ENCODE measurements around the gene ECI1.

GRCh38 chr16:2260250-2260649 is 8.9 kb upstream of the ECI1 start:
- TF ChIP-seq POLR2AphosphoS5 (IDR thresholded peaks at IDR 0.05; ENCODE audit: low read depth, low read length) (no peak), ZSCAN5A (CRISPR knock-in tag; IDR thresholded peaks at IDR 0.05; ENCODE audit: borderline replicate concordance) (no peak), CTCF (CRISPR knock-in tag; IDR thresholded peaks at IDR 0.05) (no peak), ZNF407 (CRISPR knock-in tag; IDR thresholded peaks at IDR 0.05; ENCODE audit: not compliant biosample characterization) (no peak), SP2 (CRISPR knock-in tag; IDR thresholded peaks at IDR 0.05) (no peak), FOXP1 (IDR thresholded peaks at IDR 0.05) (no peak), FOXP1 (CRISPR knock-in tag; IDR thresholded peaks at IDR 0.05) (no peak), JUND (CRISPR knock-in tag; IDR thresholded peaks at IDR 0.05) (no peak), ZZZ3 (CRISPR knock-in tag; IDR thresholded peaks at IDR 0.05; ENCODE audit: borderline replicate concordance) (no peak), ZFP36 (IDR thresholded peaks at IDR 0.05; ENCODE audit: borderline replicate concordance, low read depth, low read length, partially characterized antibody) (no peak)

Data from HepG2 (cell line).